GM12801 (cell line): ENCODE data around the gene LHFPL6.

Experiments used
- CTCF ChIP-seq: IDR thresholded peaks from one replicate; pipeline ENCODE4 v1.5.1; 2011; ENCODE audit warnings: control low read depth; ENCODE audit not compliant: insufficient read length; ENCODE audit errors: extremely low read depth

LHFPL6 gene

GRCh38 chr13:39596176-39596575, 6.8 kb downstream of the LHFPL6 start:
- no peak for TF ChIP-seq CTCF

- TF ChIP-seq CTCF: no peak
Measured at GRCh38 chr13:39590466-39591036, 12.4 kb downstream of the LHFPL6 start.

GRCh38 chr13:39588384-39588783, 14.6 kb downstream of the LHFPL6 start:
- TF ChIP-seq CTCF: no peak

GRCh38 chr13:39587939-39588338, 15.1 kb downstream of the LHFPL6 start:
- no peak for TF ChIP-seq CTCF

GRCh38 chr13:39586958-39587605, 15.9 kb downstream of the LHFPL6 start:
- no peak for TF ChIP-seq CTCF

- no peak for TF ChIP-seq CTCF
Measured at GRCh38 chr13:39586151-39586550, 16.8 kb downstream of the LHFPL6 start.

GRCh38 chr13:39585219-39585618, 17.8 kb downstream of the LHFPL6 start:
- TF ChIP-seq CTCF: no peak
